Measurements from ENCODE around the gene LIPC.

Gene LIPC

DNA sequence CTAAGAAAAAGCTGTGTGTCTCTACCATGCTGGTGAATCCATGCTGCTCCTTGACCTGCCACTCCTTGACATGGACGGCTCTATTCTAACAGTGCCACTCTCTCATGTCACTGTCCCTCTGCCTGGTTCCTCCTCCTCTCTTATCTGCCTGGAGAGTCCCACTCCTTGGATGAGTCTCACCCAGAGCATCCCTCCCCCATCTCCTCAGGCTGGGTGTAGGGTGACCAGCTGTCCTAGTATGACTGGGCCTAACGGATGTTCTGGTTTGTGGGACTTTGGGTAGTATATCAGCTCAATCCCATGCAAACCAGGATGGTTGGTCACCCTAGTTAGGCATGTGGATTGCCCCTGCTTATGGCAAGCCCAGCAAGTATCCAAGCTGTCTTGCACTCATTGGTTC is 54.3 kb downstream of the LIPC start:
- TF ChIP-seq, protein P1, sequence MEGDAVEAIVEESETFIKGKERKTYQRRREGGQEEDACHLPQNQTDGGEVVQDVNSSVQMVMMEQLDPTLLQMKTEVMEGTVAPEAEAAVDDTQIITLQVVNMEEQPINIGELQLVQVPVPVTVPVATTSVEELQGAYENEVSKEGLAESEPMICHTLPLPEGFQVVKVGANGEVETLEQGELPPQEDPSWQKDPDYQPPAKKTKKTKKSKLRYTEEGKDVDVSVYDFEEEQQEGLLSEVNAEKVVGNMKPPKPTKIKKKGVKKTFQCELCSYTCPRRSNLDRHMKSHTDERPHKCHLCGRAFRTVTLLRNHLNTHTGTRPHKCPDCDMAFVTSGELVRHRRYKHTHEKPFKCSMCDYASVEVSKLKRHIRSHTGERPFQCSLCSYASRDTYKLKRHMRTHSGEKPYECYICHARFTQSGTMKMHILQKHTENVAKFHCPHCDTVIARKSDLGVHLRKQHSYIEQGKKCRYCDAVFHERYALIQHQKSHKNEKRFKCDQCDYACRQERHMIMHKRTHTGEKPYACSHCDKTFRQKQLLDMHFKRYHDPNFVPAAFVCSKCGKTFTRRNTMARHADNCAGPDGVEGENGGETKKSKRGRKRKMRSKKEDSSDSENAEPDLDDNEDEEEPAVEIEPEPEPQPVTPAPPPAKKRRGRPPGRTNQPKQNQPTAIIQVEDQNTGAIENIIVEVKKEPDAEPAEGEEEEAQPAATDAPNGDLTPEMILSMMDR (conservative IDR thresholded peaks at IDR 0.05; ENCODE audit: low read depth, low read length) = no peak
- Histone ChIP-seq H3K4me1 (ENCODE audit: low read depth, poor library complexity, severe bottlenecking) (no peaks in the 10 kb centered on the region), H3K27me3 (ENCODE audit: insufficient read depth, low read depth) (no peaks in the 10 kb centered on the region), H4K20me1 (ENCODE audit: insufficient read depth) (no peaks in the 10 kb centered on the region), H3K79me2 (ENCODE audit: insufficient read depth, low read depth) (no peaks in the 10 kb centered on the region), H3K36me3 (ENCODE audit: insufficient read depth) (no peaks in the 10 kb centered on the region), H3K27ac (no peak overlapping the region), H3K4me3 (IDR thresholded peaks at IDR 0.05; ENCODE audit: insufficient read depth, low read depth, low read length) (no peak overlapping the region), H3K9ac (no peak overlapping the region), H2AFZ (ENCODE audit: low read depth) (no peak overlapping the region), H3K4me2 (no peak overlapping the region)

DNA sequence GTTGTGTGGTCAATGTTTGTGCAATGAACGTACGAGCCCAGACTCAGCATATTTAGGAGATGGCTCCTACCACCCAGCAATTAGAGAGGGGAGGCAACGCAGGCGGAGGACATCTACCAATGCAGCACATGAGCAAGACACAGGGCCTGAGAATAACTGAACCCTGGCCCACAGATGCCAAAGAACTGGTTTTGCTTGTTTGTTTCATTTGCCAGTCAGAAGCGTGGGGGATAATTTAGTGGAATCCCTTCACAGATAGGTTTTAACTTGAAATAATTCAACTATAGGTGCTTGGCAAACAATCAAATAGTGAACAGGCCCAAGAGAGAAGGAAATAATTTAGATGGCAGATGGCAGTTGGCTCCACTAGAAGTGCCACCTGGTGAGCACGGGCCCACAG is 54.8 kb downstream of the LIPC start:
- H3K79me2 ChIP-seq (ENCODE audit: insufficient read depth, low read depth) = no peaks in the 10 kb centered on the region
- TF ChIP-seq, protein P1 (conservative IDR thresholded peaks at IDR 0.05; ENCODE audit: low read depth, low read length) = no peak
- no peak overlapping the region for H2AFZ ChIP-seq (ENCODE audit: low read depth)
- H3K4me3 ChIP-seq (IDR thresholded peaks at IDR 0.05; ENCODE audit: insufficient read depth, low read depth, low read length) = no peak overlapping the region
- H3K4me2 ChIP-seq = no peak overlapping the region
- no peak overlapping the region for H3K27ac ChIP-seq
- H3K4me1 ChIP-seq (ENCODE audit: low read depth, poor library complexity, severe bottlenecking) = no peaks in the 10 kb centered on the region
- H4K20me1 ChIP-seq (ENCODE audit: insufficient read depth) = no peaks in the 10 kb centered on the region
- no peak overlapping the region for H3K9ac ChIP-seq
- no peaks in the 10 kb centered on the region for H3K36me3 ChIP-seq (ENCODE audit: insufficient read depth)
- H3K27me3 ChIP-seq (ENCODE audit: insufficient read depth, low read depth) = no peaks in the 10 kb centered on the region

DNA sequence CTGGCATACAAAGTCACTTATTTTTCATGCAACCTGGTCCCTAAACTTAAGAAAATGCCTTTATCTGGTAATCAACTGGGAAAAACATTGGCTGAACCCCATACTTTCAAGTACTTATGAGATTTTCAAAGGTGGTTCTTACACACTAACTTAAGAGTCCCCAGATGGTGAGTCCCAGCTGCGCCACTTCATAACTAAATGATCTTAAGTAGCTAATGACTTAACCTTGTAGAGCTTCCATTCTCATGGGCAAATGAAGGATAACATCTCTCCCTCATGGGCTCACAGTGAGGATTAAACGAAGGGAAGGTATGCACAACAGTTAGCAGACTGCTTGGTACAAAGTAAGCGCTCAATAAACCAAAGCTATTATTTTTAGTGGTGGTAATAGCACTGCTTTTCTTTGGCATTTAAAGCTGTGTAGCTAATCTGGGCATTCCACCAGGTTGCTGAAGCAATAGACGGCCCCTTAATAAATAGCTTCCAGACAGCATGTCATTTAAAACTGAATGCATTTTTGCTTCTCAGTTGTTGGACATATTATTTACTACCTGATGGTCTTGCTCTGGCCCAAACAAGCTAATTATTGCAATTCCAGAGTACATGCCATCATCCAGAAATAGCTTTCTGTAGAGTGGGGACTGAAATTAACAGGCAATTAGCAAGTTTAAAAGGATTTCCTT is 55.4 kb downstream of the LIPC start:
- H3K27ac ChIP-seq = no peak overlapping the region
- no peaks in the 10 kb centered on the region for H4K20me1 ChIP-seq (ENCODE audit: insufficient read depth)
- no peak overlapping the region for H3K4me3 ChIP-seq (IDR thresholded peaks at IDR 0.05; ENCODE audit: insufficient read depth, low read depth, low read length)
- H3K4me1 ChIP-seq (ENCODE audit: low read depth, poor library complexity, severe bottlenecking) = no peaks in the 10 kb centered on the region
- TF ChIP-seq, protein P1 (conservative IDR thresholded peaks at IDR 0.05; ENCODE audit: low read depth, low read length) = no peak
- no peaks in the 10 kb centered on the region for H3K36me3 ChIP-seq (ENCODE audit: insufficient read depth)
- H3K4me2 ChIP-seq = no peak overlapping the region
- no peak overlapping the region for H3K9ac ChIP-seq
- H3K79me2 ChIP-seq (ENCODE audit: insufficient read depth, low read depth) = no peaks in the 10 kb centered on the region
- H2AFZ ChIP-seq (ENCODE audit: low read depth) = no peak overlapping the region
- no peaks in the 10 kb centered on the region for H3K27me3 ChIP-seq (ENCODE audit: insufficient read depth, low read depth)

DNA sequence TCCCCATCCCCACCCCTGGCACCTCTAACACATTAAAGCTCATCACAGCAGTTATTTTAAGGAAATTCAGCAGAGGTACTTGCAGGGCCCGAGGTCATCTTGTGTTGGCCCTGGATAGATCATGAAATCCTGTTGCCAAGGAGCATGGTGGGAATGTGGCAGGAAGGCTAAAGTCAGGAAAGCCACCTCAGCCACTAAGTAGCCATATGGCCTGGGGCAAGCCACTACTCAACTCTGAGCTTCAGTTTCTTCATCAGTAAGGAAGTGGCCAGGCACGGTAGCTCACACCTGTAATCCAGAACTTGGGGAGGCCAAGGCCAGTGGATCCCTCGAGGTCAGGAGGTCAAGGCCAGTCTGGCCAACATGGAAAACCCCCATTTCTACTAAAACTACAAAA is 55.9 kb downstream of the LIPC start:
- no peak overlapping the region for H3K27ac ChIP-seq
- no peak overlapping the region for H3K4me2 ChIP-seq
- TF ChIP-seq, protein P1 (conservative IDR thresholded peaks at IDR 0.05; ENCODE audit: low read depth, low read length) = no peak

More for the DNA sequence above, 55.9 kb downstream of the LIPC start:
- no peaks in the 10 kb centered on the region for H3K79me2 ChIP-seq (ENCODE audit: insufficient read depth, low read depth)
- no peaks in the 10 kb centered on the region for H3K27me3 ChIP-seq (ENCODE audit: insufficient read depth, low read depth)
- H2AFZ ChIP-seq (ENCODE audit: low read depth) = no peak overlapping the region
- H3K9ac ChIP-seq = no peak overlapping the region
- no peak overlapping the region for H3K4me3 ChIP-seq (IDR thresholded peaks at IDR 0.05; ENCODE audit: insufficient read depth, low read depth, low read length)
- H3K4me1 ChIP-seq (ENCODE audit: low read depth, poor library complexity, severe bottlenecking) = peaks cover 2% of the 10 kb centered on the region
- H3K36me3 ChIP-seq (ENCODE audit: insufficient read depth) = no peaks in the 10 kb centered on the region
- no peaks in the 10 kb centered on the region for H4K20me1 ChIP-seq (ENCODE audit: insufficient read depth)
